IMR-90 (cell line): ENCODE data around the gene OPRL1. TPM values are rescaled to one million over a fixed set of nuclear protein-coding genes. Genes with fewer than 3 reads are reported as not detected.

Source experiments
- ATAC-seq: fragments of 200-7000 bp; cut with Tn5 transposase; 2 replicates; pipeline ENCODE4 v1.9.1; 2020; ENCODE audit warnings: low read depth, mild to moderate bottlenecking, moderate library complexity
- BruUV-seq: library from RNA; stranded (reverse); fragments of 400-500 nt; replicated peaks from 2 replicates; lab custom pipeline; 2021; lab: Mats Ljungman, UMichigan
- CTCF ChIA-PET: fragments of 300-600 bp; formaldehyde crosslinking; extraction: SDS; loops from one replicate; lab custom pipeline; 2021; ENCODE audit warnings: antibody characterized with exemption; lab: Yijun Ruan, JAX
- POLR2A ChIA-PET: fragments of 300-600 bp; sonication (Branson Sonifier 250); formaldehyde crosslinking; loops from one replicate; lab custom pipeline; 2022; ENCODE audit warnings: antibody characterized with exemption; ENCODE audit not compliant: unreplicated experiment; lab: Charles Lee
- DNase-seq: peaks from one replicate; pipeline ENCODE4 v3.0.0; 2013
- H2AFZ ChIP-seq: replicated peaks from 2 replicates; pipeline ENCODE3; 2013; ENCODE audit warnings: low read length, mild to moderate bottlenecking; ENCODE audit not compliant: poor library complexity
- H2AK5ac ChIP-seq: 2 replicates; pipeline ENCODE4 v1.6.1; 2013; ENCODE audit warnings: low read depth, low read length, inconsistent platforms
- H2AK9ac ChIP-seq: replicated peaks from 2 replicates; pipeline ENCODE3; 2013; ENCODE audit warnings: mild to moderate bottlenecking, low read depth, low read length, moderate library complexity; ENCODE audit not compliant: poor library complexity
- H2BK120ac ChIP-seq: 2 replicates; pipeline ENCODE4 v1.6.1; 2013; ENCODE audit warnings: low read depth, low read length, inconsistent platforms
- H2BK15ac ChIP-seq: 3 replicates; pipeline ENCODE4 v1.6.1; 2013; ENCODE audit warnings: low read depth, low read length, inconsistent platforms
- H2BK20ac ChIP-seq: 2 replicates; pipeline ENCODE4 v1.6.1; 2013; ENCODE audit warnings: low read depth, mild to moderate bottlenecking, inconsistent platforms, low read length, moderate library complexity
- H2BK5ac ChIP-seq: 2 replicates; pipeline ENCODE4 v1.6.1; 2013; ENCODE audit warnings: mild to moderate bottlenecking, low read depth, low read length, inconsistent platforms; ENCODE audit not compliant: poor library complexity, severe bottlenecking
- H3K14ac ChIP-seq: replicated peaks from 2 replicates; pipeline ENCODE4 v1.6.1; 2013; ENCODE audit warnings: low read depth, low read length, inconsistent platforms
- H3K18ac ChIP-seq: 2 replicates; pipeline ENCODE4 v1.6.1; 2013; ENCODE audit warnings: low read depth, low read length, control low read depth
- H3K23ac ChIP-seq: 2 replicates; pipeline ENCODE4 v1.6.1; 2013; ENCODE audit warnings: low read depth, low read length, inconsistent platforms
- H3K27ac ChIP-seq: 2 replicates; pipeline ENCODE4 v1.5.1; 2013; ENCODE audit warnings: mild to moderate bottlenecking, control low read depth, low read length; ENCODE audit not compliant: insufficient read depth
- H3K27me3 ChIP-seq: 2 replicates; pipeline ENCODE4 v1.6.1; 2013; ENCODE audit warnings: low read length; ENCODE audit not compliant: control insufficient read depth, insufficient read depth
- H3K36me3 ChIP-seq: 2 replicates; pipeline ENCODE4 v1.6.1; 2013; ENCODE audit warnings: low read length, mixed read lengths; ENCODE audit not compliant: control insufficient read depth, insufficient read depth
- H3K4ac ChIP-seq: 2 replicates; pipeline ENCODE4 v1.6.1; 2013; ENCODE audit warnings: low read depth, low read length, inconsistent platforms
- H3K4me1 ChIP-seq: 2 replicates; pipeline ENCODE4 v1.6.1; 2013; ENCODE audit warnings: low read length, mixed read lengths; ENCODE audit not compliant: control insufficient read depth, insufficient read depth
- H3K4me2 ChIP-seq: 2 replicates; pipeline ENCODE4 v1.6.1; 2013; ENCODE audit warnings: low read depth, mild to moderate bottlenecking, control low read depth, low read length, moderate library complexity
- H3K4me3 ChIP-seq: 2 replicates; pipeline ENCODE4 v1.5.1; 2013; ENCODE audit warnings: low read depth, mild to moderate bottlenecking, control low read depth, low read length, moderate library complexity; ENCODE audit not compliant: insufficient read depth
- H3K56ac ChIP-seq: 2 replicates; pipeline ENCODE4 v1.6.1; 2013; ENCODE audit warnings: low read length, inconsistent platforms; ENCODE audit not compliant: insufficient read depth; ENCODE audit errors: extremely low read depth
- H3K79me1 ChIP-seq, 2 experiments: 2 replicates each; pipeline ENCODE4 v1.6.1; 2013; ENCODE audit warnings: low read length in 2 of 2, inconsistent platforms in 1 of 2, low read depth in 1 of 2
- H3K9ac ChIP-seq: 2 replicates; pipeline ENCODE4 v1.6.1; 2013; ENCODE audit warnings: low read depth, low read length, control low read depth
- H3K9me1 ChIP-seq: 2 replicates; pipeline ENCODE4 v1.6.1; 2013; ENCODE audit warnings: low read length, inconsistent platforms; ENCODE audit not compliant: insufficient read depth
- H3K9me3 ChIP-seq: 2 replicates; pipeline ENCODE4 v1.6.1; 2013; ENCODE audit warnings: low read length; ENCODE audit not compliant: control insufficient read depth, insufficient read depth
- H4K20me1 ChIP-seq: 2 replicates; pipeline ENCODE4 v1.6.1; 2013; ENCODE audit warnings: low read length, inconsistent platforms; ENCODE audit not compliant: insufficient read depth
- H4K5ac ChIP-seq: 2 replicates; pipeline ENCODE4 v1.6.1; 2013; ENCODE audit warnings: mild to moderate bottlenecking, low read depth, low read length, control low read depth
- H4K8ac ChIP-seq, 2 experiments: 2 replicates each; pipeline ENCODE4 v1.6.1; 2013; ENCODE audit warnings: low read depth in 2 of 2, low read length in 2 of 2, control low read depth in 1 of 2, inconsistent platforms in 1 of 2
- H4K91ac ChIP-seq: 2 replicates; pipeline ENCODE4 v1.6.1; 2013; ENCODE audit warnings: low read depth, low read length, inconsistent platforms; ENCODE audit not compliant: insufficient read depth
- CEBPB ChIP-seq: IDR thresholded peaks from 2 replicates; pipeline ENCODE4 v1.6.1; 2012; ENCODE audit warnings: low read depth, low read length, improper control_type of control experiment
- NFE2L2 ChIP-seq: fragments of 150-350 bp; IDR thresholded peaks from 2 replicates; pipeline ENCODE4 v1.6.1; 2016; ENCODE audit warnings: low read depth, mild to moderate bottlenecking, low read length
- POLR2A ChIP-seq: IDR thresholded peaks from 2 replicates; pipeline ENCODE4 v1.6.1; 2012; ENCODE audit warnings: mild to moderate bottlenecking, low read depth, low read length
- RAD21 ChIP-seq: IDR thresholded peaks from 2 replicates; pipeline ENCODE4 v1.6.1; 2012; ENCODE audit warnings: low read length, improper control_type of control experiment
- RCOR1 ChIP-seq: IDR thresholded peaks from 2 replicates; pipeline ENCODE4 v1.6.1; 2012; ENCODE audit warnings: mild to moderate bottlenecking, low read length, improper control_type of control experiment; ENCODE audit not compliant: insufficient replicate concordance
- WGBS, 2 experiments: methylation state at CpG; one replicate each; pipeline versions ENCODE4 v1.1.5 to v1.1.7; 2013; ENCODE audit warnings: missing lambda C conversion rate in 2 of 2; ENCODE audit not compliant: insufficient read length in 1 of 2; ENCODE audit errors: extremely low coverage in 2 of 2; 5-methylcytosine and 5-hydroxymethylcytosine counted together
- dilution Hi-C: fragments of 300-500 bp; cut with HindIII; formaldehyde crosslinking; loops from one replicate; pipeline ENCODE4 v1.14.3; 2018; ENCODE audit warnings: low sequenced_read_pairs; ENCODE audit not compliant: unreplicated experiment
- in situ Hi-C: fragments of 300-500 bp; cut with MboI; formaldehyde crosslinking; loops from 3 replicates; pipeline ENCODE4 v1.14.3; 2019; ENCODE audit warnings: low sequenced_read_pairs, inconsistent platforms, mixed read lengths
- intact Hi-C: fragments of 100-400 bp; cut with micrococcal nuclease; formaldehyde crosslinking; loops from 2 replicates; pipeline ENCODE4 v1.10.0; 2022
- polyA plus RNA-seq, 3 experiments: library from polyadenylated mRNA; depleted of rRNA; stranded (reverse); fragments of >200 nt; gene quantifications; 2 replicates each; pipeline ENCODE4 v1.2.3, GENCODE V29; 2012; ENCODE audit warnings: low replicate concordance in 1 of 3
- total RNA-seq: library from RNA; depleted of rRNA; stranded (reverse); fragments of >200 nt; gene quantifications from 2 replicates; pipeline ENCODE4 v1.2.3, GENCODE V29; 2012
- TF ChIP-seq, protein P1 (sequence below): fragments of 150-350 bp; IDR thresholded peaks from 2 replicates; pipeline ENCODE4 v1.6.1; 2017; ENCODE audit warnings: mild to moderate bottlenecking, antibody characterized with exemption, low read length, low read depth

OPRL1 gene
- total and polyA plus RNA-seq, 2 of the 4 experiments (the other 2 are of a cell fraction), result 0.36 to 1.2 TPM

DNA sequence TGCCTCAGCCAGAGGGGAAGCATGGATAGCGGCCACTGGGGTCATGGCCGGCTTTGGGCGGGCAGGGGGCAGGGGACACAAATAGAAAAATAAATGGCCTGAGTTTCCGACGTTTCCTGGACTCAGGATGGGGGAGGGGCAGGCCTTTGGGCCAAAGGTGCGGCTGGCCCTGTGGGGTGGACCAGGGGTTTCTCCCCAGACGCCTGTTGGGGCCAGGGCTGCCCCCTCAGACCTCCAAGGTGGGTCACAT lies 23.3 kb upstream of the OPRL1 start:
- 46% methylated on average over 6 of the region's 7 CpGs; no CpG with 5 or more reads in 1 of the 2 experiments for WGBS, 2 experiments
- Histone ChIP-seq H4K8ac (no peak overlapping the region), H3K4me1 (peaks cover 5% of the 10 kb centered on the region), H3K18ac (no peak overlapping the region), H3K9ac (no peak overlapping the region), H2AK9ac (no peak overlapping the region), H4K20me1 (no peaks in the 10 kb centered on the region), H3K9me3 (no peaks in the 10 kb centered on the region), H2BK120ac (no peak overlapping the region), H2BK5ac (no peak overlapping the region), H3K9me1 (no peaks in the 10 kb centered on the region), H3K4me2 (no peak overlapping the region), H2BK15ac (no peak overlapping the region), H3K79me1 (no peaks in the 10 kb centered on the region), H4K91ac (no peak overlapping the region), H3K36me3 (no peaks in the 10 kb centered on the region), H3K4me3 (no peak overlapping the region), H3K56ac (no peak overlapping the region), H3K23ac (no peak overlapping the region), H4K5ac (no peak overlapping the region), H3K27me3 (peaks cover 11% of the 10 kb centered on the region; the same call in 1 of the 2 replicates), H2BK20ac (no peak overlapping the region), H3K4ac (no peak overlapping the region), H2AFZ (no peak overlapping the region), H2AK5ac (no peak overlapping the region), H3K14ac (no peak overlapping the region), H3K27ac (no peak overlapping the region)
- ChIA-PET POLR2A (no interaction called here), CTCF (no interaction called here)
- in situ Hi-C loops (no loop called here), intact Hi-C loops (loop anchor here (2.0 to 5.0 kb wide), 4 partner anchors 18 to 519 kb away; partner anchors contain the start of genes PRPF6 and PTK6), dilution Hi-C loops (no loop called here)
- no peak for ATAC-seq
- no TSS peak for BruUV-seq
- DNase-seq, result no peak
- TF ChIP-seq CEBPB (no peak), POLR2A (no peak), RAD21 (no peak), RCOR1 (no peak), NFE2L2 (no peak)
- TF ChIP-seq, protein P1, sequence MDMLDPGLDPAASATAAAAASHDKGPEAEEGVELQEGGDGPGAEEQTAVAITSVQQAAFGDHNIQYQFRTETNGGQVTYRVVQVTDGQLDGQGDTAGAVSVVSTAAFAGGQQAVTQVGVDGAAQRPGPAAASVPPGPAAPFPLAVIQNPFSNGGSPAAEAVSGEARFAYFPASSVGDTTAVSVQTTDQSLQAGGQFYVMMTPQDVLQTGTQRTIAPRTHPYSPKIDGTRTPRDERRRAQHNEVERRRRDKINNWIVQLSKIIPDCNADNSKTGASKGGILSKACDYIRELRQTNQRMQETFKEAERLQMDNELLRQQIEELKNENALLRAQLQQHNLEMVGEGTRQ, result no peak
